ENCODE data around the gene GSTK1. TPM values are rescaled to one million over a fixed set of nuclear protein-coding genes. Genes with fewer than 3 reads are reported as not detected.

GSTK1 gene
- total and polyA plus RNA-seq, 4 donors: 98.9 to 253 (median 187) TPM

GRCh38 chr7:143225047-143225446 lies 38.2 kb upstream of the GSTK1 start:
- H3K36me3 ChIP-seq (ENCODE audit: control insufficient read depth in 4 of 4, insufficient read depth in 3 of 4, low read depth in 1 of 4, low read length in 3 of 4): no peaks in the 10 kb centered on the region
- no peaks in the 10 kb centered on the region for H3K9me3 ChIP-seq (ENCODE audit: control insufficient read depth in 4 of 4, low read length in 3 of 4)
- no peaks in the 10 kb centered on the region for H3K4me1 ChIP-seq (ENCODE audit: control insufficient read depth in 4 of 4, insufficient read depth in 4 of 4, low read length in 3 of 4)
- no peak for TF ChIP-seq TAF1 (conservative IDR thresholded peaks at IDR 0.05)
- TF ChIP-seq RXRA (IDR thresholded peaks at IDR 0.05): no peak
- TF ChIP-seq HNF4A (conservative IDR thresholded peaks at IDR 0.05): no peak
- TF ChIP-seq SP1 (IDR thresholded peaks at IDR 0.05): no peak
- no peak for TF ChIP-seq EGR1 (IDR thresholded peaks at IDR 0.05; ENCODE audit: low read depth in 2 of 2)
- no peak for TF ChIP-seq RAD21 (IDR thresholded peaks at IDR 0.05)
- TF ChIP-seq GABPA (IDR thresholded peaks at IDR 0.05 in 1 of 2, conservative IDR thresholded peaks at IDR 0.05 in 1 of 2): no peak
- TF ChIP-seq ZBTB33 (IDR thresholded peaks at IDR 0.05): no peak
- no peak for TF ChIP-seq CTCF (IDR thresholded peaks at IDR 0.05; ENCODE audit: low read depth, low read length, missing input control)
- TF ChIP-seq REST (IDR thresholded peaks at IDR 0.05): no peak
- no peak for TF ChIP-seq FOXA1 (IDR thresholded peaks at IDR 0.05)
- no peak for TF ChIP-seq FOXA2 (IDR thresholded peaks at IDR 0.05)
- no peak for TF ChIP-seq JUND (IDR thresholded peaks at IDR 0.05)
- TF ChIP-seq YY1 (IDR thresholded peaks at IDR 0.05): no peak
- no peak for TF ChIP-seq MAX (IDR thresholded peaks at IDR 0.05)
- no peaks in the 10 kb centered on the region for H3K27me3 ChIP-seq (ENCODE audit: control insufficient read depth in 4 of 4, insufficient read depth in 4 of 4, low read length in 3 of 4)
- H3K4me3 ChIP-seq (ENCODE audit: low read depth in 1 of 3, low read length in 3 of 3): no peak overlapping the region
- DNase-seq (ENCODE audit: low spot score): no peak
- WGBS: 89% methylated on average over 5 of the region's 5 CpGs
- H3K9ac ChIP-seq (ENCODE audit: low read depth in 1 of 2, low read length in 2 of 2): no peak overlapping the region
- no peak overlapping the region for H3K27ac ChIP-seq (ENCODE audit: low read depth in 1 of 2, low read length in 2 of 2)

GRCh38 chr7:143227806-143228205 lies 35.4 kb upstream of the GSTK1 start:
- Histone ChIP-seq H3K27me3 (ENCODE audit: control insufficient read depth in 4 of 4, insufficient read depth in 4 of 4, low read length in 3 of 4) (no peaks in the 10 kb centered on the region), H3K36me3 (ENCODE audit: control insufficient read depth in 4 of 4, insufficient read depth in 3 of 4, low read depth in 1 of 4, low read length in 3 of 4) (no peaks in the 10 kb centered on the region), H3K27ac (ENCODE audit: low read depth in 1 of 2, low read length in 2 of 2) (no peak overlapping the region), H3K4me1 (ENCODE audit: control insufficient read depth in 4 of 4, insufficient read depth in 4 of 4, low read length in 3 of 4) (no peaks in the 10 kb centered on the region), H3K4me3 (ENCODE audit: low read depth in 1 of 3, low read length in 3 of 3) (no peak overlapping the region), H3K9me3 (ENCODE audit: control insufficient read depth in 4 of 4, low read length in 3 of 4) (no peaks in the 10 kb centered on the region), H3K9ac (ENCODE audit: low read depth in 1 of 2, low read length in 2 of 2) (no peak overlapping the region)
- TF ChIP-seq EGR1 (IDR thresholded peaks at IDR 0.05; ENCODE audit: low read depth in 2 of 2) (no peak), SP1 (IDR thresholded peaks at IDR 0.05) (no peak), CTCF (IDR thresholded peaks at IDR 0.05; ENCODE audit: low read depth, low read length, missing input control) (no peak), ZBTB33 (IDR thresholded peaks at IDR 0.05) (no peak), TAF1 (conservative IDR thresholded peaks at IDR 0.05) (no peak), ATF3 (IDR thresholded peaks at IDR 0.05) (no peak)
- DNase-seq (ENCODE audit: low spot score): no peak
- WGBS: 68% methylated on average over 1 of the region's 1 CpG
